ENCODE results near the gene CPT1A.

DNA sequence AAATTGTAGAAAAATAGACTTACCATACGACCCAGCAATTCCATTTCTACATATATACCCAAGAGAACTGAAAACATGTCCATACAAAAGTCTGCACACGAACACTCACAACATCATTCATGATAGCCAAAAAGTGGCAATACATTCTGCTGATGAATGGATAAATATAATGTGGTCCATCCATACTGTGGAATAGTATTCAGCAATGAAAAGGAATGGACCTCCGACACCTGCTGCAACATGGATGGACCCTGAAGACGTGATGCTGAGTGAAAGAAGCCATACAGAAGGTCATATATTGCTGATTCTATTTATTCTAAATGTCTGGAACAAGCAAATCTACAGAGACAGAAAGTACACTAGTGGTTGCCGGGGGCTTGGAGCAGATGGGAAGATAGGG, 19.2 kb downstream of the CPT1A start:
- TF ChIP-seq, protein P1, sequence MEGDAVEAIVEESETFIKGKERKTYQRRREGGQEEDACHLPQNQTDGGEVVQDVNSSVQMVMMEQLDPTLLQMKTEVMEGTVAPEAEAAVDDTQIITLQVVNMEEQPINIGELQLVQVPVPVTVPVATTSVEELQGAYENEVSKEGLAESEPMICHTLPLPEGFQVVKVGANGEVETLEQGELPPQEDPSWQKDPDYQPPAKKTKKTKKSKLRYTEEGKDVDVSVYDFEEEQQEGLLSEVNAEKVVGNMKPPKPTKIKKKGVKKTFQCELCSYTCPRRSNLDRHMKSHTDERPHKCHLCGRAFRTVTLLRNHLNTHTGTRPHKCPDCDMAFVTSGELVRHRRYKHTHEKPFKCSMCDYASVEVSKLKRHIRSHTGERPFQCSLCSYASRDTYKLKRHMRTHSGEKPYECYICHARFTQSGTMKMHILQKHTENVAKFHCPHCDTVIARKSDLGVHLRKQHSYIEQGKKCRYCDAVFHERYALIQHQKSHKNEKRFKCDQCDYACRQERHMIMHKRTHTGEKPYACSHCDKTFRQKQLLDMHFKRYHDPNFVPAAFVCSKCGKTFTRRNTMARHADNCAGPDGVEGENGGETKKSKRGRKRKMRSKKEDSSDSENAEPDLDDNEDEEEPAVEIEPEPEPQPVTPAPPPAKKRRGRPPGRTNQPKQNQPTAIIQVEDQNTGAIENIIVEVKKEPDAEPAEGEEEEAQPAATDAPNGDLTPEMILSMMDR (IDR thresholded peaks at IDR 0.05): no peak
- no peak for TF ChIP-seq POLR2AphosphoS5 (IDR thresholded peaks at IDR 0.05; ENCODE audit: low read depth, low read length)
